HL-60 (cell line): ENCODE measurements around the gene IL13RA1.

Experiments used
- CTCF ChIP-seq: IDR thresholded peaks from one replicate; pipeline ENCODE4 v1.5.1; 2011; ENCODE audit warnings: low read length, control low read depth, inconsistent platforms; ENCODE audit not compliant: insufficient read depth
- GABPA ChIP-seq: IDR thresholded peaks from 2 replicates; pipeline ENCODE4 v1.6.1; 2012; ENCODE audit warnings: low read depth
- POLR2AphosphoS5 ChIP-seq: IDR thresholded peaks from 2 replicates; pipeline ENCODE4 v1.6.1; 2012; ENCODE audit warnings: low read depth
- SPI1 ChIP-seq: IDR thresholded peaks from 2 replicates; pipeline ENCODE4 v1.6.1; 2012; ENCODE audit warnings: low read depth, mild to moderate bottlenecking, borderline replicate concordance

GRCh38 chrX:118736394-118737010 lies 9.1 kb downstream of the IL13RA1 start:
- TF ChIP-seq CTCF (no peak), GABPA (no peak), POLR2AphosphoS5 (no peak), SPI1 (no peak)
